ENCODE results near the gene TSPO2.

- TF ChIP-seq MAX (IDR thresholded peaks at IDR 0.05) (no peak), CEBPB (IDR thresholded peaks at IDR 0.05; ENCODE audit: borderline replicate concordance, low read depth, low read length) (no peak), PHB2 (IDR thresholded peaks at IDR 0.05; ENCODE audit: partially characterized antibody) (no peak), POLR2AphosphoS5 (IDR thresholded peaks at IDR 0.05; ENCODE audit: low read depth, low read length) (no peak), HMGXB4 (CRISPR knock-in tag; IDR thresholded peaks at IDR 0.05; ENCODE audit: borderline replicate concordance in 1 of 2, low read depth in 1 of 2) (no peak), E2F5 (CRISPR knock-in tag; conservative IDR thresholded peaks at IDR 0.05) (no peak), SMAD3 (CRISPR knock-in tag; IDR thresholded peaks at IDR 0.05) (no peak), ZKSCAN1 (IDR thresholded peaks at IDR 0.05; ENCODE audit: low read length) (no peak), RAD21 (CRISPR knock-in tag; IDR thresholded peaks at IDR 0.05) (no peak), ZNF558 (CRISPR knock-in tag; IDR thresholded peaks at IDR 0.05; ENCODE audit: borderline replicate concordance) (no peak), CTCF (CRISPR knock-in tag; IDR thresholded peaks at IDR 0.05) (no peak)
These were observed 19.0 kb downstream of the TSPO2 start for GRCh38 chr6:41061196-41061726.

All from HepG2 (cell line).